GM21619 (cell line): ENCODE data around the gene LELP1.
"Not testable (repeated sequence)": the region's sequence is repeated elsewhere in the genome, so short reads cannot be mapped to it uniquely, and the experiment has no call there.

Experiments
- ATAC-seq: cut with Tn5 transposase; IDR thresholded peaks from one replicate; pipeline ENCODE4 v1.9.1; 2021; ENCODE audit not compliant: unreplicated experiment

LELP1 gene

DNA sequence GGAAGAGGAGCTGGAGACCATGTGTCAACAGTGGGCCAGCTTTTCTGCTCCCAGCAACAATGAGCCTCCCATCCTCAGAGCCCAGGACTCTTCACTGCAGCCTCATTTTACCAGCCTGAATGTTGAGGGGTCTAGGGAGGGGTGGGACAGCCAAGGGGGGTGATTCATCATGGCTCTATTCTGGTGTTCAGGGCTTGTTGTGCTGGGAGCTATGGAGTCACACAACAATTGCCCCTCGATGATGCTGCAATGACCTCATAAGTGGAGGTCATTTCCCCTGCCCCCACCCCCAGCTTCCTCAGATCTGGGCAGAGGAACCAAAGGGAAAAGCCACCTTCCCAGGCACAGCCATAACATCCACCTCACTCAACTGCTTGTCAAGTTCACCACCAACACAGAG, at the start of gene LELP1:
TSS of gene LELP1 (plus strand) at position 301 of the 400 bp plus-strand sequence. CDS start 1,278 bp downstream, outside the sequence.
- no peak for ATAC-seq

DNA sequence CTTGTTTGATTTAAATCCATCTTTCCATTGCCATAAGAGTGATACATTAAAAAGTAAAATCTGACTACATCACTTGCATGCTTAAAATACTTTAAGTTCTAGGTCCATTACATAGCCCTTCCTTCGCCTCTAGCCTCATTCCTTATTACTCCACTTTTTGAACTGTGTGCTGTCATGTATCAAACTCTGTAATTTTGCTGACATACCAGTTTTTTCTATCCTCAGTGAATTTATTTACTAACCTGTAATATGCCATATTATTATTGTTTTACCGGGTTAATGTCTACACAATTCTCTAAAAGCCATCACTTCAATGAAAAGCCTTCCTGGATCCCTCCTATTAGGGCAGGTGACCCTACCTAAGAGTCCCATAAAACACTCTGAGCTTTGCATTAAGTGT, 47.7 kb upstream of the LELP1 start:
- no peak for ATAC-seq

DNA sequence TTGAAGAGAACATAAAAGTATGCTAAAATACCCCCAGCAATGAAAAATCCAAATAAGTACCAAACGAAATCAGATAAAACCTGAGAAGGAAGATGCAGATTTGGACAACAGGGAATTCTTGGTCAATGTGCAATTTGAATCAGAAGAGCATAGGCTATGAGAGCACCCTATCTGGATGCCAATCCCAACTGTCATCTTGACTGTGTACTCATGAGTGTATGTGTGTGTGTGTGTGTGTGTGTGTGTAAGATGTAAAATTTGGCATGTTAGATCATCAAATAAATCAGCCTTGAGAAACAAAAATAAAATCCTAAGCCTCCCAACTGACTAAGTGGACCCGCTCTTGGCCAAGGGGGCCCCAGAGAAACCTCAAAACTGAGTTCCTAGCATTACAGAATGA, 34.5 kb upstream of the LELP1 start:
- ATAC-seq: no peak

DNA sequence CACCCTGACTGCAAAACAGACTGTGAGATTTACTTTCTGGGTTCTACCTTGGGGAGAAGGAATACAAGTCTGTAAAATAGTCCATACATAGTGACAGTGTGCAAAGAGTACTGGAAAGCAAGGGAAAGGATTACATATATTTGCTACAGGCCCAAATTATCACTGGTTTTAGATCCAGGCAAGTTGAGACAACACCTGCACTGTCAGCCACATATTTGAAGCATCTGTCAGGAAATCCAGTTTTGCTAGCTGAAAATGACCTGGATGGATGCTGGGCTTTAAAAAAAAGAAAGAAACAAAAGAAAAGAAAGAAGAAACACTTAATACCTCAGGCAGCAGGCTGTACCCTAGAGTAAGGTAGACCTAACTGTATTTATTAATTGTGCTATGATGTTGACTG, 28.6 kb upstream of the LELP1 start:
- no peak for ATAC-seq

- no peak for ATAC-seq
Observed at GRCh38 chr1:153178922-153179321, 24.3 kb upstream of the LELP1 start.

GRCh38 chr1:153180556-153180955, 22.7 kb upstream of the LELP1 start:
- ATAC-seq: no peak

GRCh38 chr1:153188301-153188700, 14.9 kb upstream of the LELP1 start:
- not testable (repeated sequence) for ATAC-seq

DNA sequence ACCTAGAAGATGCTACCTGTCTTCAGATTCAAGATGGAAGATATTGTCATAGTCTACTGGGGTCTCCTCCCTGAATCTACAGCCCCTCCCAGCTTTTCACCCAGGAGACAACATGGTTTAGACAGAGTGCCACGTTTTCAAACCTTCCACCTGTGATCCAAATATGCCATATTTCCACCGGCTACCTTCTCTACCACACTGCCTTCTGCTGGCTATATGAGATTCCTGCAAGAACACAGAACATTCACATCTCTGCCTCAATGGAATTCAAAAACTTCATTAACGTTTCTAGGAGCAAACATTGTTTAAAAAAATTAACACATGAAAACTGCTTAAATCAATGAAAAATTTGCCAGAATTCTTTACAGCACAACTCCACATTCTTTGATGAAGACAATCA, 12.9 kb upstream of the LELP1 start:
- ATAC-seq: no peak

GRCh38 chr1:153192697-153193096, 10.5 kb upstream of the LELP1 start:
- no peak for ATAC-seq

DNA sequence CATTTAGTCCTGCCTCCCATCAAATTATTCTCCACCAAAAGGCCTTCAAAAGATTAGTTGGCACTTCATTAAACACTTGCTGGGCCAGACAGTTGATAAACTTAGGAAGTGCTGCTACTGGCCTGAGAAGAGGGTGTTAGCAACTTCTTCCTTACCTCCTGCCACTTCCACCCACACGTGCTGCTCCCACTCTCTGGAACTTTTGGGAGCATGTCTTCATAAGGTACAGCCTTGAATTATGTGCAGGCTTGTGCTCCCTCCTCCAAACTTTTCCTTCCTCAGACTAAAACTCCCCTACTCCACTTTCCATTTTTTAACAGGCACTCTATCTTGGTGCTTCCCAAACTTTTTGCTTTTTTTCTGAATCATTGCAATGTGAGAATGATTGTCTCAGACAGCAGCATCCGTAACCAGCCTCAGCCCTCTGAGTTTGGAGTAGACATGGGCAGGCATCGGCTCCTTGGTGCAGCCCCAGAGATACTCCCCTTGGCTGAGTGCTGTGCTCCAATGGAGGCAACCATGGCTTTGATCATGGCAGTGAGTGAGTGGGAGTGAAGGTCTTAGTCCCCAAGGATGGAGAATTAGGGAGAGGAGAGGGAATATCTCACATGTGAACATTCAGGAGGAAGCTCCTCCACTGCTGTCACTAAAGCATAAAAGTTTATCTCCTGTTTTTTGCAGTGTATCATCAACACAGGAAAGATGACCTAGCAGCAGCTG, 8.7 kb upstream of the LELP1 start:
- ATAC-seq: no peak

DNA sequence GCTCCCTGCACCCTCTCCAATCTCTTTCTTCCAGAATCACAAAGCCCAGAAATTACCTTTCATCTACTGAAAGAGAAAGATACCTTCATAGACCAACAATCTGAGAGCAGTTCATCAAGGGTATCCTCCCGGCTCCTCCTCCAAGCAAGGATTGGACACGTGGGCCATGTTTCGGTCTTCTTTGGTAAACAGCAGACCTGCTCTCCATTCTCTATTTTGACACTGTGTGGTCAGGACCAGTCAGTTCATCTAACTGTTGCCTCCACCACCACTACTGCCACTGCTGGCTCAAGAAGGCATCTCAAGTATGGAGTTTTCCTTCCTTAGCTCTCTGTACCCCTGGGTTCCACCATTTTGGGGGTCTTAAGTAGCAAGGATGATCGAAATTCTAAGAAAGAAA, 8.0 kb upstream of the LELP1 start:
- ATAC-seq: no peak

DNA sequence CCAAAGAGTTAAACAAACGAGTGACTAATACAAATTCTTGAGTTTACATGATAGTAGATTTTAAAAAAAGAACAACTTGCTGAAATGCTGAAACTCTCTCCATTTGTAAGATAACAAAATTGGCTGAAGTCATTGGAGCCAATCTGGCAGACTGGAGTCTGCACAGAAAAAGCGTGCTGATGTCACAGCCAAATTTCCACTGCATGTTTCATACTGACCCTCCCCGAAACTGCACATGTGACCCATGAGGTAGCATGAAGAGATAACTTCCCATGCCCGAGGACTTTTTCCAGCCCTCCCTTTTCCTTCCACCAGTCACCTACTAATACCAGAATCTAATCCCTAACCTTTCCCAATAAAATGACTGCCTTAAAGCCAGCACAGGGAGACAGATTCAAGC, 1.2 kb upstream of the LELP1 start:
- ATAC-seq: no peak

DNA sequence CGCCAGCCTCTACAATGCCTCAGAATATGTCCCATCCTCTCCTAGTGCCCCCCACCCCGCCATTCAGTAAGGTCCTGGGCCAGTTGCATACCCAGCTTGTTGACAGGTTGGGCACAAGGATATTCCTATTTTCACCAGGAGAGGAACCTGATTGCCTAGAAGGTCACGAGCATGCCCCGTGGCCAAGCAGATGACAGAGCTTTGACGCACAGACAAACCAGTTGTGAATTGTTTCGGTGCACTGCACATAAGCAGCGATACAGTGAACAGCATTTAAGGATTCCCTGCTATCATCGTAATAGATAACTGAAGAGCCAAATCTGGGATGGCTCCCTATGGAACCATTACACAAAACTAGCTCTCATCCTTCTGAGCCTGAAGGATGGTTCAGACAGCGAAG, 3.4 kb downstream of the LELP1 start:
- ATAC-seq: no peak

- ATAC-seq: no peak
Observed at GRCh38 chr1:153210206-153210605, 7.0 kb downstream of the LELP1 start.

DNA sequence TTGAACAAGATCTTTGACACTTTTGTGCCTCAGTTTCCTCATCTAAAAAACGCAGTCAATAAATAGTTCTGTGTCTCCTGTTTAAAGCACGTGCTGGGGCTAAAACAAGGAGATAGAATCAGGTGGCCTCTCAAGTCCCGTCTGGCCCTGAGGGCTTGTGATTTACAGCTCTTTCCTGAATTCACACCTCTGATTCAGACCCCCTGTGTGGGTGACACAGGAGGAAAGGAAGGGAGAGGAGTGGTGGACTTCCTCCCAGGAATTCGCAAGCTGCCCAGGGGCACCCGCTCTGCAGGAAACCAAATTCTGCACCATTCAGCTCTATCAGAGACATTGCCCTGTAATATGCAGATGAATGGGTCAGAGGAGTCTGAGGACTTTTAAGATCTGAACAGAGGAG, 9.0 kb downstream of the LELP1 start:
- no peak for ATAC-seq

- no peak for ATAC-seq
Observed at GRCh38 chr1:153213519-153213918, 10.3 kb downstream of the LELP1 start.

DNA sequence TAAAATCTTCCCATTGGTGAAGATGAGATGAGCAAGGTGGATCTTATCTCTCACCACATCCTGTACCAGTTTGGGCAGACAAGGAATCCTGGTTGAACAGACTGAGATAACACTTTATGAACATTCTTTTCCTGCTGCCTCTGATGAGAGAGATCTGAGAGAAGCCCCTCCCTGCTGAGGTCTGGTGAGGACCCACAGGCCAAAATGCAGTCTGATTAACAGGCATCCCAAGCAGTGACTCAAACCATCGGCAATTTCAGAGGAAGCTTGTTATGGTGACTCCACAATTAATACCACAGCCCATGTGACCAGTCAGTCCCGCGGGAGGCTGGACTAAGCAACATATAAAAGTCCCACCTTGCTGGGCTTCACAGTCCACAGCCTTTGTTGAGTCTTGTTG, 14.0 kb downstream of the LELP1 start, which contains the start of gene PRR9:
TSS of gene PRR9 (plus strand) at position 373 of the 400 bp plus-strand sequence. CDS start 561 bp downstream, outside the sequence.
- no peak for ATAC-seq

DNA sequence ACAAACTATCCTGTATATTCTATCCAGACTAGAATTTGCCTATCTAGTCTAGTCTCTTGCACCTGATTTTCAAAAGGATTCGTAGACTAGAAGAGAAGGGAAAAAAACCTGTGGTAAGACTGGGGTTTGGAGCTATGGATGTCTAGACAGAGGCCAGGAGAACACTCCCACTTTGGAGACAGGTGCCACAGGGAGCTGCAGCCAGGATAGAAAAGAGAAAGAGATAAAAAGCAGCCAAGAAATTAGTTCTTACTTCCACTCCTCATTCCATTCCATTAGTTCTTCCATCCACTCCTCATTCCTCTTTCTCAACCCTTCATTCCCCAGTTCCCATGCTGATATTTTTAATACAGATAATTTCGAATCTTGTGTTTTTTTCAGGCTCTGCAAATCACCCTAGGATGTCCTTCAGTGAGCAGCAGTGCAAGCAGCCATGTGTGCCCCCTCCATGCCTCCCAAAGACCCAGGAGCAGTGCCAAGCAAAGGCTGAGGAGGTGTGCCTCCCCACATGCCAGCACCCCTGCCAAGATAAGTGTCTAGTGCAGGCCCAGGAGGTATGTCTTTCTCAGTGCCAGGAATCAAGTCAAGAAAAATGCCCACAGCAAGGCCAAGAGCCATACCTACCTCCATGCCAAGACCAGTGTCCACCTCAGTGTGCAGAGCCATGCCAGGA, 14.7 kb downstream of the LELP1 start:
- ATAC-seq: no peak

GRCh38 chr1:153220606-153221303, 17.5 kb downstream of the LELP1 start:
- ATAC-seq: no peak

- ATAC-seq: peak; percentile 69
Observed at GRCh38 chr1:153223040-153223891, 20.0 kb downstream of the LELP1 start.

DNA sequence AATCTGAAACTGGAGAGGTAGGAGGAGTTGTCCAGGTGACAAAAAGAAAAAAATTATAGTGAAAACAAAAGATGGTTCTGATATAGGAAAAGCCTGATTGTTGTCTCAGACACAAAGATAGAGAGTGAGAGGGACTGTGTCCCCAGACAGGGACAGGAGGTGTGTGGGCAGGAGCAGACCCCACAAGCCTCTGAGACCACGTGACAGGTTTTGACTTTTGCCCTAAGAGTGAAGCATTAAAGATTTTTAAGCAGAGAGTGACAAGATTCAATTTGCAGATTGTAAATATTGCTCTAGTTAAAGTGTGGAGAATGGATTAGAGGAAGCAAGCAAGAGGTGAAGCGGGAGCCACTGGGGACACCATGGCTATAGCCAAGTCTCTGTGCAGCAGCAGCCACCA, 24.6 kb downstream of the LELP1 start:
- no peak for ATAC-seq
